HCT116 (cell line): ENCODE data around the gene TACC2. TPM values are rescaled to one million over a fixed set of nuclear protein-coding genes. Genes with fewer than 3 reads are reported as not detected.

Source experiments
- ATAC-seq: fragments of 200-7000 bp; cut with Tn5 transposase; 2 replicates; pipeline ENCODE4 v1.9.1; 2020; ENCODE audit warnings: mild to moderate bottlenecking, moderate library complexity
- BruUV-seq: library from RNA; stranded (reverse); fragments of 400-500 nt; replicated peaks from 2 replicates; lab custom pipeline; 2021; lab: Mats Ljungman, UMichigan
- CTCF ChIA-PET: fragments of 300-600 bp; sonication (Branson Sonifier 250); formaldehyde crosslinking; loops from one replicate; lab custom pipeline; 2021; ENCODE audit warnings: antibody characterized with exemption; lab: Charles Lee
- POLR2A ChIA-PET: fragments of 300-600, 350-600 bp; sonication (Branson Sonifier 250); formaldehyde crosslinking; loops from one replicate; lab custom pipeline; 2021; ENCODE audit warnings: antibody characterized with exemption; lab: Charles Lee
- RAD21 ChIA-PET, 2 experiments: fragments of 300-600 bp; sonication (Branson Sonifier 250); formaldehyde crosslinking; loops; one replicate each; lab custom pipeline; 2023; ENCODE audit warnings: low total read pairs in 2 of 2; ENCODE audit not compliant: uncharacterized antibody in 2 of 2, unreplicated experiment in 2 of 2, low non-redundant PET in 1 of 2; lab: Charles Lee
- DNase-seq: peaks from one replicate; pipeline ENCODE4 v3.0.0-alpha.2; 2010; ENCODE audit warnings: low read depth, low spot score
- H2AFZ ChIP-seq: fragments of 200-600 bp; shearing (Covaris generic), sonication (generic); 2 replicates; pipeline ENCODE4 v1.6.1; 2017; ENCODE audit warnings: low read depth, mixed run types, mixed read lengths, antibody characterized with exemption, low read length; ENCODE audit not compliant: poor library complexity, severe bottlenecking
- H3K27ac ChIP-seq: 2 replicates; pipeline ENCODE4 v1.5.1; 2012; ENCODE audit warnings: low read depth, low read length
- H3K27me3 ChIP-seq: fragments of 200-600 bp; sonication (generic); 2 replicates; pipeline ENCODE4 v1.6.1; 2016; ENCODE audit warnings: mixed run types, low read length, mixed read lengths; ENCODE audit not compliant: insufficient read depth
- H3K36me3 ChIP-seq, 2 experiments: fragments of 200-500 bp in 1 of 2; fragments of 200-600 bp in 1 of 2; sonication (Bioruptor generic) in 1 of 2; sonication (generic) in 1 of 2; 2 replicates each; pipeline versions ENCODE4 v1.5.1 to v1.6.1; 2014 to 2016; ENCODE audit warnings: low read length in 2 of 2, inconsistent platforms in 1 of 2, mixed read lengths in 1 of 2, mixed run types in 1 of 2; ENCODE audit not compliant: insufficient read depth in 2 of 2, control insufficient read depth in 1 of 2
- H3K4me1 ChIP-seq, 2 experiments: fragments of 200-600 bp in 1 of 2; sonication (generic) in 1 of 2; 2 replicates each; pipeline versions ENCODE4 v1.5.1 to v1.6.1; 2012 to 2017; ENCODE audit warnings: low read length in 2 of 2, inconsistent platforms in 1 of 2, mild to moderate bottlenecking in 1 of 2, mixed read lengths in 1 of 2, mixed run types in 1 of 2, moderate library complexity in 1 of 2; ENCODE audit not compliant: insufficient read depth in 2 of 2, control insufficient read depth in 1 of 2
- H3K4me2 ChIP-seq: fragments of 200-600 bp; sonication (generic); 2 replicates; pipeline ENCODE4 v1.6.1; 2017; ENCODE audit warnings: mixed run types, low read length, mixed read lengths
- H3K4me3 ChIP-seq, 2 experiments: fragments of 200-600 bp in 1 of 2; sonication (generic) in 1 of 2; replicated peaks in 1 of 2; 2 replicates each; pipeline ENCODE4 v1.5.1; 2011 to 2016; ENCODE audit warnings: low read length in 2 of 2, control low read depth in 1 of 2, low read depth in 1 of 2, mild to moderate bottlenecking in 1 of 2, mixed read lengths in 1 of 2, mixed run types in 1 of 2
- H3K79me2 ChIP-seq: fragments of 200-600 bp; sonication (generic); 2 replicates; pipeline ENCODE4 v1.6.1; 2017; ENCODE audit warnings: mild to moderate bottlenecking, mixed run types, low read length, moderate library complexity, mixed read lengths; ENCODE audit not compliant: insufficient read depth
- H3K9ac ChIP-seq: fragments of 200-600 bp; sonication (generic); 2 replicates; pipeline ENCODE4 v1.6.1; 2016; ENCODE audit warnings: low read length, mixed read lengths
- H3K9me2 ChIP-seq: fragments of 200-600 bp; sonication (generic), shearing (Covaris generic); 2 replicates; pipeline ENCODE4 v1.6.1; 2017; ENCODE audit warnings: mixed run types, mild to moderate bottlenecking, moderate library complexity; ENCODE audit not compliant: insufficient read depth
- H3K9me3 ChIP-seq, 2 experiments: fragments of 200-500 bp in 1 of 2; fragments of 200-600 bp in 1 of 2; sonication (Bioruptor generic) in 1 of 2; sonication (generic) in 1 of 2; 2 replicates each; pipeline ENCODE4 v1.6.1; 2014 to 2017; ENCODE audit warnings: low read length in 2 of 2, mixed read lengths in 2 of 2, inconsistent platforms in 1 of 2, low read depth in 1 of 2, mild to moderate bottlenecking in 1 of 2, mixed run types in 1 of 2, moderate library complexity in 1 of 2; ENCODE audit not compliant: control insufficient read depth in 1 of 2, insufficient read depth in 1 of 2
- H4K20me1 ChIP-seq: fragments of 200-600 bp; sonication (generic), shearing (Covaris generic); 2 replicates; pipeline ENCODE4 v1.6.1; 2017; ENCODE audit warnings: mixed run types, mild to moderate bottlenecking, moderate library complexity; ENCODE audit not compliant: insufficient read depth
- ATF3 ChIP-seq: IDR thresholded peaks from 2 replicates; pipeline ENCODE4 v1.6.1; 2012
- CTCF ChIP-seq, 3 experiments: fragments of 200-600 bp in 1 of 3; sonication (generic) in 1 of 3; IDR thresholded peaks in 2 of 3; conservative IDR thresholded peaks in 1 of 3; 2 replicates each; pipeline ENCODE4 v1.5.1; 2012 to 2017; ENCODE audit warnings: low read depth in 2 of 3, low read length in 2 of 3, antibody characterized with exemption in 1 of 3, borderline replicate concordance in 1 of 3, control low read depth in 1 of 3, mild to moderate bottlenecking in 1 of 3, mixed read lengths in 1 of 3, mixed run types in 1 of 3, moderate library complexity in 1 of 3; ENCODE audit not compliant: insufficient read depth in 1 of 3
- EGR1 ChIP-seq: IDR thresholded peaks from 2 replicates; pipeline ENCODE4 v1.6.1; 2012; ENCODE audit warnings: low read depth
- ELF1 ChIP-seq: IDR thresholded peaks from 2 replicates; pipeline ENCODE4 v1.6.1; 2012; ENCODE audit warnings: low read depth, borderline replicate concordance
- EZH2 ChIP-seq: fragments of 200-600 bp; sonication (generic); IDR thresholded peaks from 2 replicates; pipeline ENCODE4 v1.6.1; 2017; ENCODE audit warnings: antibody characterized with exemption, mixed run types
- EZH2phosphoT487 ChIP-seq: fragments of 200-600 bp; IDR thresholded peaks from 2 replicates; pipeline ENCODE4 v1.6.1; 2018; ENCODE audit warnings: antibody characterized with exemption, borderline replicate concordance
- POLR2AphosphoS5 ChIP-seq: IDR thresholded peaks from 2 replicates; pipeline ENCODE4 v1.6.1; 2011; ENCODE audit warnings: mild to moderate bottlenecking, low read depth, low read length, moderate library complexity
- TCF7L2 ChIP-seq: IDR thresholded peaks from 2 replicates; pipeline ENCODE4 v1.7.0; 2011; ENCODE audit warnings: borderline replicate concordance, inconsistent platforms; ENCODE audit not compliant: insufficient read depth, insufficient read length; ENCODE audit errors: extremely low read depth
- ZBTB33 ChIP-seq: IDR thresholded peaks from 2 replicates; pipeline ENCODE4 v1.6.1; 2011; ENCODE audit warnings: mild to moderate bottlenecking, low read length, moderate library complexity; ENCODE audit not compliant: insufficient replicate concordance; ENCODE audit errors: extremely low read depth
- ZFX ChIP-seq: fragments of 450-650 bp; IDR thresholded peaks from 2 replicates; pipeline ENCODE4 v1.6.1; 2017
- intact Hi-C: fragments of 100-400 bp; cut with micrococcal nuclease; formaldehyde crosslinking; loops from 2 replicates; pipeline ENCODE4 v1.10.0; 2022
- total RNA-seq: library from RNA; stranded (reverse); gene quantifications from one replicate; pipeline ENCODE4 v1.2.1, GENCODE V29; 2021; ENCODE audit not compliant: unreplicated experiment

The TACC2 gene
- total RNA-seq, 1 experiment from 2014 or later: 38.6 TPM

- H3K79me2 ChIP-seq: no peaks in the 10 kb centered on the region
- no peaks in the 10 kb centered on the region for H3K9me3 ChIP-seq
- no peak for TF ChIP-seq ZFX
- TF ChIP-seq CTCF (IDR thresholded peaks at IDR 0.05 in 2 of 3, conservative IDR thresholded peaks at IDR 0.05 in 1 of 3; ENCODE audit: borderline replicate concordance in 1 of 3, insufficient read depth in 1 of 3, low read depth in 2 of 3, low read length in 2 of 3): 0 out of 6 replicates have a peak, but pooled peaks of 1 of the 3 experiments have one; percentile 22
- H3K27ac ChIP-seq: no peak overlapping the region
- peaks cover 17% of the 10 kb centered on the region; the same call in 1 of the 2 replicates for H3K27me3 ChIP-seq
- H3K36me3 ChIP-seq: no peaks in the 10 kb centered on the region
- H3K4me2 ChIP-seq: no peak overlapping the region
- H3K9ac ChIP-seq: no peak overlapping the region
- intact Hi-C loops: no loop called here
- CTCF ChIA-PET: interaction anchor here (1.4 to 2.9 kb wide), 2 partner anchors 10 to 51 kb away, joined by 4 to 10 read pairs; no protein-coding TSS in a partner anchor
- RAD21 ChIA-PET: interaction anchor here in 1 of 2 experiments (0.7 kb wide), 1 partner anchor 262 kb away, joined by 4 read pairs; no protein-coding TSS in a partner anchor
- no peaks in the 10 kb centered on the region for H3K9me2 ChIP-seq
- POLR2A ChIA-PET: no interaction called here
- no TSS peak for BruUV-seq
- H4K20me1 ChIP-seq: no peaks in the 10 kb centered on the region
- H3K4me1 ChIP-seq: no peaks in the 10 kb centered on the region
- ATAC-seq: peak; percentile 89
- H3K4me3 ChIP-seq: no peak overlapping the region
- no peak for DNase-seq
- no peak overlapping the region for H2AFZ ChIP-seq
Observed at GRCh38 chr10:122102869-122103525, 114.0 kb downstream of the TACC2 start.

DNA sequence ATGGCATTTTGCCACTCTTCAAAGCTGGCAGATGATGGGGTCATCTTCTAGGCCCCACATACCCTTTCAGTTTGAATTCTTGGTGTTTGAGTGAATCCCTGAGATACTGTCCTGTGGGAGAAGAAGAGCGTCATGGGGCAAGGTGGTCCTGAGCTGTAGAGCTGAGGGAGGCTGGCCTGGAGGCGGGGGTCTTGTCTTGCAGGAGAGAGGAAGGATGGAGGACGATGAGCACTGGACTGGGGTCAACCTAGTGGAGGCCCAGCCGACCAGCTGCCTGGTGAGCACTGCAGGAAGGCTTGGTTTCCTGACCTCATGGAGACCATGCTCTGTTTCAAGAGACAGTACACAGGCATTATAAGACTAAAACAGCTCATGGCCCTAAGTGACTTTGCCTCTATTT lies 114.6 kb downstream of the TACC2 start:
- Histone ChIP-seq H3K36me3 (no peaks in the 10 kb centered on the region), H3K9me3 (no peaks in the 10 kb centered on the region), H3K9me2 (no peaks in the 10 kb centered on the region), H4K20me1 (no peaks in the 10 kb centered on the region), H3K4me2 (no peak overlapping the region), H3K79me2 (no peaks in the 10 kb centered on the region), H3K4me3 (no peak overlapping the region), H3K27me3 (peaks cover 12% of the 10 kb centered on the region; the same call in 1 of the 2 replicates), H3K4me1 (no peaks in the 10 kb centered on the region), H2AFZ (no peak overlapping the region), H3K27ac (no peak overlapping the region), H3K9ac (no peak overlapping the region)
- RAD21 ChIA-PET: no interaction called here
- BruUV-seq: no TSS peak
- intact Hi-C loops: no loop called here
- CTCF ChIA-PET: interaction anchor here (1.4 to 2.9 kb wide), 2 partner anchors 9 to 52 kb away, joined by 4 to 10 read pairs; no protein-coding TSS in a partner anchor
- TF ChIP-seq ATF3 (no peak), POLR2AphosphoS5 (no peak), ZBTB33 (no peak), EZH2phosphoT487 (no peak), TCF7L2 (no peak), EZH2 (no peak), EGR1 (no peak), ELF1 (no peak)
- no peak for DNase-seq
- ATAC-seq: no peak
- POLR2A ChIA-PET: no interaction called here
